HG03196 (cell line): ENCODE data around the gene CFAP20DC.
A peak's percentile ranks its signal among the peaks of the same experiment; 100 is the strongest.
"Not testable (repeated sequence)": the region's sequence is repeated elsewhere in the genome, so short reads cannot be mapped to it uniquely, and the experiment has no call there.

Source experiments
- ATAC-seq: cut with Tn5 transposase; IDR thresholded peaks from one replicate; pipeline ENCODE4 v1.9.1; 2021; ENCODE audit not compliant: unreplicated experiment

CFAP20DC gene

DNA sequence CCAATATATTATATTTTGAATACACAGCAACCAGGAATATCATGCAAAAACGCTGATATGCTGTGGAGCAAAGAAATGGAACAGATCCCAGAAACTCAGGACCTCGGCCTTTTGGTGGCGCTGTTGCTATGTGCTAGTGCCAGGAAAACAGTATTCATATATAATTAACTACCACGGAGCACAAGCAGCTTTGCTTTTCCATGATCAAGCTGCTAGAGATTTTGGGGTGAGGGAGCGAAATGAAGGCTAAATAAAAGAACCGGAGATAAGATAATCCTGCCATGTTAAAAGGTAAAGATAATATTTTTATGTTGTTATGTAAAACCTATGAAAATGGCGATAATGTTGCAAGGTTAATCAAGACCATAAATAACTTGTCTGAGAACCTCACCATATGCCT, 225.5 kb downstream of the CFAP20DC start:
- peak; percentile 65 for ATAC-seq

DNA sequence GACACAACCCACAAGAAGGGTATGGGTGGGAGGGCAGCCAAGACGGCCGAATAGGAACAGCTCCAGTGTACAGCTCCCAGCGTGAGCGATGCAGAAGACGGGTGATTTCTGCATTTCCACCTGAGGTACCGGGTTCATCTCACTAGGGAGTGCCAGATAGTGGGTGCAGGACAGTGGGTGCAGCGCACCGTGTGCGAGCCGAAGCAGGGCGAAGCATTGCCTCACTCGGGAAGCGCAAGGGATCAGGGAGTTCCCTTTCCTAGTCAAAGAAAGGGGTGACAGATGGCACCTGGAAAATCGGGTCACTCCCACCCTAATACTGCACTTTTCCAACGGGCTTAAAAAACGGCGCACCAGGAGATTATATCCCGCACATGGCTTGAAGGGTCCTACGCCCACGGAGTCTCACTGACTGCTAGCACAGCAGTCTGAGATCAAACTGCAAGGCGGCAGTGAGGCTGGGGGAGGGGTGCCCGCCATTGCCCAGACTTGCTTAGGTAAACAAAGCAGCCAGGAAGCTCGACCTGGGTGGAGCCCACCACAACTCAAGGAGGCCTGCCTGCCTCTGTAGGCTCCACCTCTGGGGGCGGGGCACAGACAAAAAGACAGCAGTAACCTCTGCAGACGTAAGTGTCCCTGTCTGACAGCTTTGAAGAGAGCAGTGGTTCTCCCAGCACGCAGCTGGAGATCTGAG, 243.1 kb downstream of the CFAP20DC start:
- ATAC-seq: not testable (repeated sequence)

DNA sequence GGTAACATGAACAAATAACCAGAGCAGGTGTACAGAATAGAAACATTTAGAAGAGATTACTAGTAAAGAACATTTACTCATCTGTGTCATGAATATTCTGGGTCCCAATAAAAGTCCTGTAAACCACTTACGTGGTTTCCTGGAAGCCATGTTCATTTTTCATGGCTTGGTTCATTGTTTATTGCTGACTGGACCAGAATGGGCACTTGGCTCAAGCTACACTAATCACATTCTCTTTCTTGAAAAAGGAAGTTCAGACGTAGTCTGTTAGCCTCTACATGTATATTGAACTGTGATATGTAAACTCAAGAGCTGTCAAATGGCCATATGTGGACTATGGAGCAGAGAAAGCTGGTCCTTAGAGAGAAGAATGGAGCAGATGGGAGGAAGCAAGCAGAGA, 244.9 kb downstream of the CFAP20DC start:
- ATAC-seq: no peak

DNA sequence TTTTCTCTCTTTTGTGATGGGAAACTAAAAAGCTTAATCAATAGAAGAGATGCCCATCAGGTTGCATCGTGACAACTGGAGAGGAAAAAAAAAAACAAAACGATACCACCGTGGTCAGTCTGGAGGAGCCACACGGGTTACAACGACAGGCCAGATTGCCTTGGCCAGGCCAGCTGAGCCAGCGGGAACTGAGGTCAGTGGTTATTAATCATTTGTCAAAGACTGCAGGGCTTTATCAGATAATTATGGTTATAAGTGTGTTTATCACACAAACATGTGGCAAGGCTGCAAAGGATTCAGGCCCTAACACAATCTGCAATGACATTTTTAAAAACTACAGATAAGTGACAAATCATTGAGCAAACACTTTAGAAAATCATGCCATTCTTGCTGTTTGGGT, 248.3 kb downstream of the CFAP20DC start:
- no peak for ATAC-seq

DNA sequence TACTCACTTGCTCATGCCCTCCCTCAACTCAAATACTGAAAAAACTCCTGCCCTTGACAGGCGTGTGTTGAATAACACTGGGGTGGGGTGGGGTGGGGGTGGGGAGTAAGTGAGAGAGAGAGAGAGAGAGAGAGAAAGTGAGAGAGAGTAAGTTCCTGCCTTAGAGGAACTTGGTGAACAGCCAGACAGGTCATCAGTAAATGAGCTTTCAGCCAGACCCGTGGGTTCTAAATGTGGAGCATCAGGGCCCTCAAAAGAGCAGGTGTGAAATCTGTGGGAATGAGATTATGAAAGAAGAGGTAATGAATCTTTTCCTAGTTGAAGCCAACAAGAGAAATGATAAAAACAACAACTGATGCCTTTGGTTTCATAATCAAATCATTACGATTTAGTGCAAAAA, 248.9 kb downstream of the CFAP20DC start:
- ATAC-seq: no peak

DNA sequence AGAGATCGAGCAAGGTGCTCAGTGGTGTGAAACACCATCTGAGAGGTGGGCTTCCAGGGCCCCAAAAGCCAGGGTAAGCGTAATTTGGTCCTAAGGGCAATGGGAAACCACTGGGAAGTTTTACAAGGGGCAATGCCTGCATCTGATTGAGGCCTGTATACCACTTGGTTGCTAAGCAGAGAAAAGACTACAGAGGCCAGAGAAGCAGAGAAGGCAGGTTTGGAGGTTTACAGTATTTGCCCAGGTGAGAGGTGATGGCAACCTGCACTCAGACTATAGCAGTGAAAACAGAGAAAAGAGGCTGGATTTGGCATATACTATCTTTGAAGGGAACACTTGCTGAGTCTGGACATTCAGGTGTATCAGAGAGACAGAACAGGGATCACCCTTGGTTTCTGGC, 249.8 kb downstream of the CFAP20DC start:
- ATAC-seq: no peak

DNA sequence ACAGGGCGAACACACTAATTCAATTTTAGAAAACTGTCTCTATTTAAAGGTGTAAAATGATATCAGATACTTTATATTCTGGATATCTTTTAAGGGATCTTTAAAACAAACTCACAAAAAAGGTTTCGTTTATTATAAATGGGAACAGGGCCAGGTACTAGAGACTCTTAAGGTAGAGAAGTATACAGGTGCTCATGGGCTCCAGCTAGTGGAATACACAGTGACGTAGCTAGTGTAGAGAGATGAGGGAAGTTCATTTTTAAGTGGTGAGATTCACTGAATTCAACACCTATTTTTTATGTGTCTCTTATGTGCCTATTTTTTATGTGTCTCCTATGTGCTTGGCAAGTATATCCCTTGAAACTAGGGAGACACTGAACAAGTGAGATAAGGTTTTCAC, 250.6 kb downstream of the CFAP20DC start:
- ATAC-seq: no peak

DNA sequence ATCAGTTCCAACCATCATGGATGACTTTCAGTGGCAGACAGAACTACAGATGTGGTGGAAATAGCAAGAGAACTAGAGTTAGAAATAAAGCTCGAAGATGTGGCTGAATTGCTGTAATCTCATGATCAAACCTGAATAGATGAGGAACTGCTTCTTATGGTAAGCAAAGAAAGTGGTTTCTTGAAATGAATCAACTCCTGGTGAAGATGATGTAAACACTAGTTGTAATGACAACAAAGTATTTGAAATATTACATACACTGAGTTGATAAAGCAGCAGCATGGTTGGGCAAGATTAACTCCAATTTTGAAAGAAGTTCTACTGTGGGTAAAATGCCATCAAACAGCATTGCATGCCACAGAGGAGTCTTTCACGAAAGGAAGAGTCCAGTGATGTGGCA, 251.5 kb downstream of the CFAP20DC start:
- ATAC-seq: no peak

DNA sequence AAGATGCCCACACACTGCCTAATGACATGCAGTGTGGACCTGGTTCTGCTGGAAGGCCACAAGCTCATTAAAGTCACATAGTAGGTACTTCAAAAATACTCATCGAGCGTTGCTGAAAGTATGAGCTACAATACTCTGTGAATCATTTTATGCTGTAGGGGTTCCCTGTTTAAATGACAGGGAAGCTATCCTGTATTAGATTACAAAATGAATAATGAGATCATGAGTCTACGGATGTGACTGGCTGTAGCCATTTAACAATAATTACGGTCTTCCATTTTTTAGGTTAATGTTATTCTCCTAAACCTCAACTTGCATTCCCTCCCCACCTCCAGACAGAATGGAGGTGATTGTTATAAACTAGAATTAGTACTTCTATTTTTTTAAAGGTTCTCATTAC, 255.1 kb downstream of the CFAP20DC start:
- no peak for ATAC-seq

DNA sequence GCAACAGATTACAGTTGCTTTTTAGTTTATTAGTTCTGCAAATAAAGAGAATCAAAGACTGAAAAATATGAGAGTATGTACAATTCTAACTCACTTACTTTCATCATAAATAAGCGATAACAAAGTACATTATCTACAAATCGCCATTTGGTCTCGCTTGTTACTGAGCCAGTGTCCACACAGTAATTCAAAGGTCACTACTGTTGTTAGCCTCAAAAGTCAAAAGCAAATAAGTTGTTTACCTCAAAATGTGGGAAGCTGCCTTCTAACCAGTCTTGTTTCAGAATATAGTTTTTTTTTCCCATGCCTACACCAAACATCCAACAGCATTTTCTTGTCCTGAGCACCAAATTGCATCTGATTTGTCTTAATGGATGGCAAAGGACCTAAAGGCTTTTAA, 255.9 kb downstream of the CFAP20DC start:
- ATAC-seq: no peak

DNA sequence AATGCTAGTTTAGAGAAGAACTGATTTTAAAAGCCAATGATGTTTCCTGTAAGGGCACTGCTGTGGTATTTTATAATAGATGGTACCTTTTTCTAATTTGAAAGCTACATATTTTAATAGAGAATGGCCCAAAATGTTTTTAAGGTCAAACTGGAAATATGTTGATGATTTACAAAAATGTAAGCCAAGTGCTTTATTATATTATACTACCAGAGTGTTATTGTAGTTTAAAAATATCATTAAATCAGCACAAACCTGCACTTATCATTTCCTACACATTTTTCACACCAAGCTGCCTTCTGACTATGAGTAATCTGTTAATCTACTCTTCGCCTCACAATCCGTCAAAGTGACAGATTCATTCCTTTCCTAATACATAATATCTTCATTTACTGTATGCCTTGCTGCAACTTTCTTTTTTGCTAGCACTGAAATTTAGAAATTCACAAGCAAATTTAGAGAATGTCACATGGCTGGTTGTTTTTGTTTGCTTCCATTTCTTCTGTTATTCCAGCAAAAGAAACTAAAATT, 256.8 kb downstream of the CFAP20DC start:
- no peak for ATAC-seq

DNA sequence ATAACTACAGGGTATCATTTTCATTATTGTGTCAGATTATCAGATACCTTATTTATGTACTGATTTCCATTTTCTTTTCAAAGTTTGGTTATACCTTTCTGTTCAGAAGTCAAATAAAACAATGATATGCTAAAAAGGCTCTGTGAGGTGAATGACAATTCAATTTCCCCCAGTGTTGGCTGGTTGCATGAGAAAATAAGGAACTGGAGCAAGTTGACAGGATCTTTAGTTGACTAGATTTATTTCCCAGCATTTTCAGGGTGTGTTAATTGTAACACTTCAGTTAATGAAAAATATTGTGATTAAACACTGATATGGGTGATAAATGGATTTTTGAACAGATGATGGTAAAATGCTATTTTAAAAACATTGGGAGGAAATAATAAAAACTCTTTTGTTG, 260.4 kb downstream of the CFAP20DC start:
- ATAC-seq: no peak

DNA sequence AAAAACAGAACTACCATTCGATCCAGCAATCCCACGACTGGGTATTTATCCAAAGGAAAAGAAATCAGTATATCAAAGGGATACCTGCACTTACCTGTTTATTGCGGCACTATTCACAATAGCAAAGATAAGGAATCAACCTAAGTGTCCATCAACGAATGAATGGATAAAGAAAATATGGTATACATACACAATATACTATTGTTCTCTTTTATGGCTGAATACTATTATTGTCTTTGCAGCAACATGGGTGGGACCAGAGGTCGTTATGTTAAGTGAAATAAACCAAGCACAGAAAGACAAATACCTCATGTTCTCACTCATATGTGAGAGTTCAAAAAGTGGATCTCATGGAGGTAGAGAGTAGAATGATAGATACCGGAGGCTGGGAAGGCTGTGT, 264.9 kb downstream of the CFAP20DC start:
- ATAC-seq: no peak

DNA sequence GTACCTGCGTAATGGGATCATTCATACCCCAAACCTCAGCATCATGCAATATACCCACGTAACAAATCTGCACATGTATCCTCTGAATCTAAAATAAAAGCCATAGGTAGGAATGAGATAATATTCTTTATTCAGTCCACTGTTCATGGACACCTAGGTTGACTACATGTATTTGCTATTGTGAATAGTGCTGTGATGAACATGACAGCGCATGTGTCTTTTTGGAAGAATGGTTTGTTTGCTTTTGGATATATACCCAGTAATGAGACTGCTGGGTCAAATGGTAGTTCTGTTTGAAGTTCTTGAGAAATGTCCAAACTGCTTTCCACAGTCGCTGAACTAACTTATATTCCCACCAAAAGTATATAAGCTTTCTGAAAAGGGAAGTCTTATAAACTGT, 265.4 kb downstream of the CFAP20DC start:
- ATAC-seq: no peak

DNA sequence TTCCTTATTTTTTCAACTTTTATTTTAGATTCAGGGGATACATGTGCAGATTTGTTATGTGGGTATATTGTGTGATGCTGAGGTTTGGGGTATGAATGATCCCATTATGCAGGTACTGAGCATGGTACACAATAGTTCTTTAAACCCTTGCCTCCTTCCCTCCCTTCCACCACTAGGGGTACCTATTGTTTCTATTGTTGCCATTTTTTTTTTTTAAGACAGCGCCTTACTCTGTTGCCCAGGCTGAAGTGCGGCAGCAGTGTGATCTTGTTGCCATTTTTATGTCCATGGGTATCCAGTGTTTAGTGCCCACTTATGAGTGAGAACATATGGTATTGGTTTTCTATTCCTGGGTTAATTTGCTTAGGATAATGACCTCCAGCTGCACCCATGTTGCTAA, 266.0 kb downstream of the CFAP20DC start:
- no peak for ATAC-seq

DNA sequence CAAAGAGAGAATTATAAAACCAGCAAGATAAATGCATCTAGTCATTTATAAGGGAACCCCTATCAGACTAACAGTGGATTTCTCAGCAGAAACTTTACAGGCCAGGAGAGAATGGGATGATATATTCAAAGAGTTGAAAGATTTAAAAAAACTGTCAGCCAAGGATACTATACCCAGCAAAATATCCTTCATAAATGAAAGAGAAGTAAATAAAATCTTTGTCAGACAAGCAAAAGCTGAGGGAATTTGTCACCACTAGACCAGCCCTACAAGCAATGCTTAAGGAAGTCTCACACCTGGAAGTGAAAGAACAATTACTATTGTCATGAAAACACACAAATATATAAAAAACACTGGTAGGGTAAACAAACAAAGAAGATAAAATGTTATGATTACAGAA, 269.9 kb downstream of the CFAP20DC start:
- no peak for ATAC-seq

DNA sequence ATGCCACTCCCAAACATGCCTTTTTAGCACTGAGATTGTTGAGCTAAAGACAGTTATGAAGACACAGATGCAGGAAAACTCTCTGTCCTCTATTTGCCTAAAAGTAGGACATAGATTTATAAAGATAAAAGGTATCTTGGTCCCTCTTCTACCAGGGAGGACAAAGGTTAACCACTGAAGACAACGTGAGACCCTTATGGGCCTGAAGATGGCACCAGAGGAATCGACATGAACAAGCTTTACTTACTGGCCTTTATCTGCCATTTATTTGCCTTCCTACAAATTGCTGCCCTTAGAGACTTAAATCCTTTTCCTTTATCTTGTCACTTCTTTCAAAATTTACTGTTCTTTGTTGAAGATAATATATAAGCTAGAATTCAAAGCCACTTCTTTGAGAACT, 273.6 kb downstream of the CFAP20DC start:
- no peak for ATAC-seq

DNA sequence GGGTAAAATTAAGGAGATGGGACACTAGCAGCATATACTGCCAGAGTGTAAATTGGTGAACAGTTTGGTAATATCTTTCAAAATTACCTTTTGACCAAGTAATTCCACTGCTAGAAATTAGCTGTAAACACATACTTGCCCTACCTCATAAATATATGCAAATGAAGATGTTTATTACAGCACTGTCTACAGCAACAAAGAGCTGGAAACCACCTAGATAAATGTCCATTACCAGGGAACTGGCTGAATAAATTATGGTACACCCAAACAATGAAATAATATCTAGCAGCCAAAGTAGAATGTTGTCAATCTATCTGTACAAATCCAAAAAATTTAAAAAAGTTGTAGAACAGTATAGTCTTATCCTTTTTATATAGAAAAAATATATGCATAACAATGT, 277.4 kb downstream of the CFAP20DC start:
- ATAC-seq: no peak

DNA sequence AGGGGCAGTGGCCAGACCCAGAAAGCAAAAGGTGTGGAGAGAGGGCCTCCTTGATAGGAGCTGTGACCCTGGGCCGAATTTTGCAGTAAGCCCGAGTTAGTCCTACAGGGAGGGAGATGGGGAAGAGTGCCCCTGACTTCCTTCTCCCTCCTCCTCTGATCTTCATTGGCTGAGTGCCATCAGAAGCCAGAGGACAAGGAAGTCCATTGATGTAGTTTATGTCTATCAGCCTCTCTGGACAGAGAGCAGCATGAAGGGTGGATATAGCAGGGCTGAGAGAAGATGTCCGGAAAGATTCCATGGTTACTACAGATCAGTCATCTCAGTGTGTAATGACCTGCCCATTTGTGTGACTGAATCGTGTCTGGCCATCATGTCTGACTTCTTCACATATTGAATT, 280.8 kb downstream of the CFAP20DC start:
- ATAC-seq: no peak

DNA sequence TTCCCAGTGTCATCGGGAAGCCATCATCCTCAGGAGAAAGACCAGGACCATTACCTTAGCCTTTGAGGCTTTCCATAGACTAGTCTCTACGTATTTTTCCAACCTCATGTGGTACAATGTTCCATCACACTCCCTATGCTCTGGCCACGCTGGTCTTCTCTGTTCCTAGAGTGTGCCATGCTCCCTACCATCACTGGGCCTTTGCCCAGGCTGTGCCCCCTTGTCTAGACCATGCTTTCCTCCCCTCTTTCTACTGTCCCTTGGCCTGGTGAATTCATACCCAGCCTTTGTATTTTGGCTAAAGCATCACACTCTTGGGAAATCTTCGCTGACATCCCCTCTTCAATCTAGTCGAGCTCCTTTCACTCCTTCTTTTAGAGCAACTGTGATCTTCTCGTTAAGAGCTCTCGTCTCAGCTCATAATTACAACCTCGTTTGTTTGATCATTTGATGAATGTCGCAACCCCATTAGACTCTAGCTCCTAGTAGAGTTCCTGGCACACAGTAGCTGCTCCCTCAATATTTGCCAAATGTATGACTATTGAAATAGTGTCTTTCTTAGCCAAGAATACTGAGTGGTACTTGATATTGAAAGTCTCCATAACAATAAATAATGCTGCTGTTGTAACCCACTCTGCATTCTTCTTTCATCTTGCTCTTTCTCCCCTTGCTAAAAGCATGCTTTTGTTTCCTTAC, 283.1 kb downstream of the CFAP20DC start:
- no peak for ATAC-seq

DNA sequence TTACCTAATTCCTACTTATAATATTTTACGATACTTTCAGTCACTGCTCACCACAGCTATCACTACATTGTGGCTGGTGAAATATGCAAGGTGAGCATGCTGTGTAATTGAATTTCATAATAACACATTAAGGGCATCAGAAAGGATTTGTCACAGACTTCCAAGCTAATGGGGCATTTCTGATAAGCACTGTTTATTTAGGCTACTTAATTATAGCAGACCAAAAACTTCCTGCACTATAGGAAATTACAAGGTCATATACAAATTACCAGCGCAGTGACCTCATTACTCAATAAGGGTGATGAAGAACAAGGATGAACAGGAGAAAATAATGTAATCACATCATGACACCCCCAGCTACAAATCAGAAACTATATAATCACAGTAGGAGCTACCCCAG, 294.7 kb downstream of the CFAP20DC start:
- no peak for ATAC-seq

DNA sequence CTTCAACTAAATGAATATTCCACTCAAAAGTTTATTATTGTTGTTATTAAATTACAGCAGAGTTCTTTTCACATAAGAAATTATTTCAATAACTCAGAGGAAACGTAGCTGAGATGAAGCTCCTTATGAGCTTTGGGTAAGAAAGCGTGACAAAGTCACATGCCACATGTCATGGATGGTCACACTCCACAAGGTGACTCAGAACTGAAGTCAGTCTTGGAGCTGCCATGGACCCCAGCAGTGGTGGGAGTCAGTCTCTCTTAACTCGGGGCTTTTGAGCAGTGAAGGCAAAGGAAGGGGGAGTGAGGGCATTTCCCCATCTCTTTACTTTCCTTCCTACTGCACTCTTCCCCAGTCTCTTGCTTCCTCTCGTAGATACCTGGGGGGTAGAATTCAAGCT, 295.8 kb downstream of the CFAP20DC start:
- peak; percentile 64 for ATAC-seq
